NCI-H1436 treated with DMSO at 0.1 percent for 48 hours (cell line): ENCODE measurements around the gene DNAH1.

ENCODE experiments used
- DNase-seq: peaks from one replicate; lab custom pipeline; 2025; lab: John Stamatoyannopoulos, UW

Gene DNAH1

GRCh38 chr3:52404391-52404790 lies 88.3 kb downstream of the DNAH1 start:
- no peak for DNase-seq

- no peak for DNase-seq
Observed at GRCh38 chr3:52405066-52405465, 88.9 kb downstream of the DNAH1 start.

GRCh38 chr3:52405601-52406110 lies 89.5 kb downstream of the DNAH1 start:
- no peak for DNase-seq

GRCh38 chr3:52406231-52406661 lies 90.1 kb downstream of the DNAH1 start:
- DNase-seq = no peak

GRCh38 chr3:52406791-52407510 lies 90.8 kb downstream of the DNAH1 start:
- no peak for DNase-seq

- no peak for DNase-seq
Observed at GRCh38 chr3:52407779-52408178, 91.7 kb downstream of the DNAH1 start.

GRCh38 chr3:52408466-52408865 lies 92.3 kb downstream of the DNAH1 start:
- no peak for DNase-seq

GRCh38 chr3:52415800-52416199 lies 99.7 kb downstream of the DNAH1 start:
- DNase-seq = no peak

- no peak for DNase-seq
Observed at GRCh38 chr3:52420388-52420787, 104.3 kb downstream of the DNAH1 start.

- no peak for DNase-seq
Observed at GRCh38 chr3:52422669-52423068, 106.5 kb downstream of the DNAH1 start.

GRCh38 chr3:52423173-52423572 lies 107.1 kb downstream of the DNAH1 start:
- DNase-seq = no peak

GRCh38 chr3:52428151-52429005 lies 112.3 kb downstream of the DNAH1 start:
- DNase-seq = no peak

GRCh38 chr3:52429031-52429430 lies 112.9 kb downstream of the DNAH1 start:
- DNase-seq = no peak

- no peak for DNase-seq
Observed at GRCh38 chr3:52429779-52430415, 113.8 kb downstream of the DNAH1 start.

GRCh38 chr3:52430416-52430810 lies 114.3 kb downstream of the DNAH1 start:
- DNase-seq = no peak

GRCh38 chr3:52431459-52432223 lies 115.5 kb downstream of the DNAH1 start:
- no peak for DNase-seq

GRCh38 chr3:52432225-52432624 lies 116.1 kb downstream of the DNAH1 start:
- DNase-seq = no peak

GRCh38 chr3:52432691-52433141 lies 116.6 kb downstream of the DNAH1 start:
- DNase-seq = no peak

- DNase-seq = no peak
Observed at GRCh38 chr3:52433328-52433995, 117.3 kb downstream of the DNAH1 start.

GRCh38 chr3:52433996-52434479 lies 117.9 kb downstream of the DNAH1 start:
- DNase-seq = no peak
